Activated CD8-positive, alpha-beta memory T cell treated with anti-CD3 and anti-CD28 coated beads, Interleukin-2, amount 50 U/mL, for 4 hours (primary cell): ENCODE results near the gene ERICH4.
"Not testable (repeated sequence)": the region's sequence is repeated elsewhere in the genome, so short reads cannot be mapped to it uniquely, and the experiment has no call there.

Experiments
- DNase-seq: peaks from one replicate; pipeline ENCODE4 v3.0.0-alpha.2; 2020

The ERICH4 gene

GRCh38 chr19:41479757-41480191, 36.8 kb downstream of the ERICH4 start:
- DNase-seq = no peak

GRCh38 chr19:41480336-41480735, 37.4 kb downstream of the ERICH4 start:
- no peak for DNase-seq

DNA sequence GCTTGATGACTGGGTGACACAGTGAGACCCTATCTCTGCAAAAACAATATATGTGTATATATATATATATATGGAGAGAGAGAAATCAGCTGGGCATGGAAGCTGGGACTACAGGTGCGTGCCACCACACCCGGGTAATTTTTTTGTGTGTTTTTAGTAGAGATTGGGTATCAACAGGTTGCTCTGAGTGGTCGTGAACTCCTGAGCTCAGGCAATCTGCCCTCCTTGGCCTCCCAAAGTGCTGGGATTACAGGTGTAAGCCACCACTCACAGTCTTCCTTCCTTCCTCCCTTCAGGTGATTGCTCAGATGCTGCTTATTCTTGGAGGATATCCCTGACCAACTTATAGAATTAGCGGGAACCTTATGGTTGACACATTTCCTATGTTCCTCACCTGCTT, 41.9 kb downstream of the ERICH4 start:
- DNase-seq = no peak

DNA sequence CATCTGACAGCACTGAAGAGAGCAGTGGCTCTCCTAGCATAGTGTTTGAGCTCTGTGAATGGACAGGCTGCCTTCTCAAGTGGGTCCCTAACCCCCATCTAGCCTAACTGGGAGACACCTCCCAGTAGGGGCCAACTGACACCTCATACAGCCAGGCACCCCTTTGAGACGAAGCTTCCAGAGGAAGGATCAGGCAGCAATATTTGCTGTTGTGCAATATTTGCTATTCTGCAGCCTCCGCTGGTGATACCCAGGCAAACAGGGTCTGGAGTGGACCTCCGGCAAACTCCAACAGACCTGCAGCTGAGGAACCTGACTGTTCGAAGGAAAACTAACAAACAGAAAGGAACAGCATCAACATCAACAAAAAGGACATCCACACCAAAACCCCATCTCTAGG, 44.0 kb downstream of the ERICH4 start:
- DNase-seq = not testable (repeated sequence)

DNA sequence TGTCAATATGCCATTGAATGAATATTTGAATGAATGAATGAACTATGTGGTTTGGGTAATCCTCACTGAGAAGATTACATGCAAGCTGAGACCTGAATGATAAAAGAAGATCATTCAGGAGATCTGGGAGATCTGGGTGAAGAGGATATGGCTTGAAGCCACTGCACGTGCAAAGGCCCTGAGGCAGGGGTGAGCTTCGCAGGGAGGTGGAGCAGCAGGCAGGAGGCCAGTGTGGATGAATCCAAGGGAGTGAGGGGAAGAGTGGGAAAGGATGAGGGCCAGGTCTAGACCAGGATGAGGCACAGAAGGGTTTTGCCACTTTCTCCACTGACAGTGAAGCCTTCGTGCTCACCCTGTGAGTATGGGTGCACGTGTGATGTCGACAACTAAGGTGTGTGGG, 49.9 kb downstream of the ERICH4 start:
- DNase-seq = no peak
